Upper lobe of left lung (tissue), 6 donors: ENCODE results near the gene WDR44. TPM values are rescaled to one million over a fixed set of nuclear protein-coding genes. Genes with fewer than 3 reads are reported as not detected.
A peak's percentile ranks its signal among the peaks of the same experiment; 100 is the strongest.

ENCODE experiments used
- ATAC-seq, 2 donors: fragments of 200-7000 bp; cut with Tn5 transposase; one replicate each; pipeline ENCODE4 v1.9.1; 2022; ENCODE audit warnings: mild to moderate bottlenecking in 2 of 2, moderate library complexity in 2 of 2; ENCODE audit not compliant: low FRiP score in 2 of 2
- DNase-seq, 2 donors: peaks; one replicate each; pipeline ENCODE4 v3.0.0-alpha.2; 2019 to 2020
- H3K27ac ChIP-seq, 4 donors: fragments of 200-600 bp; sonication (generic); one replicate each; pipeline ENCODE4 v1.5.1; 2016 to 2019
- H3K27me3 ChIP-seq, 4 donors: fragments of 200-600 bp; sonication (generic); one replicate each; pipeline ENCODE4 v1.5.1; 2017 to 2019
- H3K36me3 ChIP-seq, 4 donors: fragments of 200-600 bp; sonication (generic); one replicate each; pipeline ENCODE4 v1.5.1; 2016 to 2019
- H3K4me1 ChIP-seq, 4 donors: fragments of 200-600 bp; sonication (generic); one replicate each; pipeline ENCODE4 v1.5.1; 2018 to 2019
- H3K4me3 ChIP-seq, 4 donors: fragments of 200-600 bp; sonication (generic); one replicate each; pipeline ENCODE4 v1.5.1; 2017 to 2019; ENCODE audit warnings: mild to moderate bottlenecking in 2 of 4, moderate library complexity in 1 of 4
- H3K9me3 ChIP-seq, 4 donors: fragments of 200-600 bp; sonication (generic); one replicate each; pipeline ENCODE4 v1.5.1; 2018 to 2019
- CTCF ChIP-seq, 6 experiments: fragments of 450-650 bp in 4 of 6; fragments of 200-600 bp in 2 of 6; sonication (generic) in 2 of 6; IDR thresholded peaks; one replicate each; pipeline ENCODE4 v1.5.1; 2016 to 2019; ENCODE audit warnings: antibody characterized with exemption in 6 of 6
- EP300 ChIP-seq, 4 donors: sonication (generic); formaldehyde crosslinking; IDR thresholded peaks; one replicate each; pipeline ENCODE4 v1.5.1; 2017; ENCODE audit warnings: antibody characterized with exemption in 4 of 4, control low read depth in 2 of 4
- POLR2A ChIP-seq, 4 donors: fragments of 450-650 bp; IDR thresholded peaks; one replicate each; pipeline ENCODE4 v1.5.1; 2016 to 2017; ENCODE audit warnings: antibody characterized with exemption in 4 of 4, mild to moderate bottlenecking in 2 of 4
- POLR2AphosphoS5 ChIP-seq, 2 donors: sonication (generic); formaldehyde crosslinking; IDR thresholded peaks; one replicate each; pipeline ENCODE4 v1.5.1; 2017; ENCODE audit warnings: antibody characterized with exemption in 2 of 2
- WGBS, 2 donors: methylation state at CpG; one replicate each; pipeline ENCODE4 v1.1.5; 2017 to 2018; 5-methylcytosine and 5-hydroxymethylcytosine counted together
- total RNA-seq, 6 donors: library from RNA; depleted of rRNA in 4 of 6; stranded (reverse); fragments of >200 nt in 4 of 6; gene quantifications; one replicate each; pipeline versions ENCODE4 v1.1.0 to v1.2.1, GENCODE V29; 2016 to 2021
- donor health status: DM: no; HTN: no; CAD: no; lungs with moderate emphysema.
- donor health status: DM: no; HTN: yes; CAD: no; lungs with severe emphysema.

Gene WDR44
- total RNA-seq, 6 donors from 2014 or later, result 11.8 to 22.6 (median 13.9) TPM

- ATAC-seq, result no peak
- WGBS, 2 donors, result 80 to 96% methylated on average over 1 of the region's 1 CpG
These were observed 50.2 kb downstream of the WDR44 start for GRCh38 chrX:118396113-118396512.

GRCh38 chrX:118418811-118419251 is 72.9 kb downstream of the WDR44 start:
- no peak for DNase-seq

More at GRCh38 chrX:118396113-118396512, 50.2 kb downstream of the WDR44 start:
- DNase-seq, result no peak
- Histone ChIP-seq H3K27ac (no peak overlapping the region), H3K27me3 (no peaks in the 10 kb centered on the region), H3K4me3 (no peak overlapping the region), H3K9me3 (no peaks in the 10 kb centered on the region), H3K36me3 (peaks cover 0 to 33% (median 5%) of the 10 kb centered on the region in 4 donors), H3K4me1 (no peaks in the 10 kb centered on the region)
- TF ChIP-seq POLR2AphosphoS5 (IDR thresholded peaks at IDR 0.05), result no peak
- no peak for TF ChIP-seq CTCF (IDR thresholded peaks at IDR 0.05)
- no peak for TF ChIP-seq EP300 (IDR thresholded peaks at IDR 0.05)
- TF ChIP-seq POLR2A (IDR thresholded peaks at IDR 0.05), result no peak

GRCh38 chrX:118420462-118420861 is 74.6 kb downstream of the WDR44 start:
- DNase-seq, result no peak
- peak overlapping the region in 1 of 4 donors; percentile 26 for H3K27ac ChIP-seq

More at GRCh38 chrX:118418811-118419251, 72.9 kb downstream of the WDR44 start:
- ATAC-seq, result no peak
- H3K27ac ChIP-seq, result no peak overlapping the region
- no peaks in the 10 kb centered on the region for H3K9me3 ChIP-seq
- no peaks in the 10 kb centered on the region for H3K36me3 ChIP-seq
- WGBS, 2 donors, result 67 to 100% methylated on average over 2 to 6 of the region's 6 CpGs
- peaks cover 0 to 3% (median 0%) of the 10 kb centered on the region in 4 donors for H3K4me1 ChIP-seq
- no peak overlapping the region for H3K4me3 ChIP-seq
- no peak for TF ChIP-seq EP300 (IDR thresholded peaks at IDR 0.05)
- no peak for TF ChIP-seq POLR2A (IDR thresholded peaks at IDR 0.05)
- no peak for TF ChIP-seq CTCF (IDR thresholded peaks at IDR 0.05)
- TF ChIP-seq POLR2AphosphoS5 (IDR thresholded peaks at IDR 0.05), result no peak
- H3K27me3 ChIP-seq, result no peaks in the 10 kb centered on the region

GRCh38 chrX:118423558-118423957 is 77.7 kb downstream of the WDR44 start:
- TF ChIP-seq CTCF (IDR thresholded peaks at IDR 0.05) (no peak), EP300 (IDR thresholded peaks at IDR 0.05) (no peak)
- no peak overlapping the region for H3K27ac ChIP-seq
- ATAC-seq, result no peak
- H3K36me3 ChIP-seq, result peaks cover 0 to 3% (median 0%) of the 10 kb centered on the region in 4 donors
- 85 to 89% methylated on average over 4 of the region's 4 CpGs for WGBS, 2 donors
- H3K9me3 ChIP-seq, result no peaks in the 10 kb centered on the region
- H3K4me3 ChIP-seq, result no peak overlapping the region
- no peaks in the 10 kb centered on the region for H3K27me3 ChIP-seq
- H3K4me1 ChIP-seq, result peaks cover 0 to 3% (median 0%) of the 10 kb centered on the region in 4 donors
- DNase-seq, result no peak

More at GRCh38 chrX:118420462-118420861, 74.6 kb downstream of the WDR44 start:
- H3K27me3 ChIP-seq, result no peaks in the 10 kb centered on the region
- H3K4me3 ChIP-seq, result no peak overlapping the region
- peak in 1 of 2 donors; percentile 60 for ATAC-seq
- H3K9me3 ChIP-seq, result no peaks in the 10 kb centered on the region
- 29 to 30% methylated on average over 5 of the region's 5 CpGs for WGBS, 2 donors
- H3K4me1 ChIP-seq, result peaks cover 0 to 3% (median 0%) of the 10 kb centered on the region in 4 donors
- TF ChIP-seq POLR2A (IDR thresholded peaks at IDR 0.05), result no peak
- no peak for TF ChIP-seq CTCF (IDR thresholded peaks at IDR 0.05)
- no peak for TF ChIP-seq EP300 (IDR thresholded peaks at IDR 0.05)
- TF ChIP-seq POLR2AphosphoS5 (IDR thresholded peaks at IDR 0.05), result no peak
- peaks cover 0 to 3% (median 0%) of the 10 kb centered on the region in 4 donors for H3K36me3 ChIP-seq

- TF ChIP-seq CTCF (IDR thresholded peaks at IDR 0.05), result no peak
- no peak for TF ChIP-seq POLR2A (IDR thresholded peaks at IDR 0.05)
- TF ChIP-seq POLR2AphosphoS5 (IDR thresholded peaks at IDR 0.05), result no peak
- TF ChIP-seq EP300 (IDR thresholded peaks at IDR 0.05), result no peak
- WGBS, 2 donors, result 78 to 98% methylated on average over 5 of the region's 5 CpGs
- ATAC-seq, result no peak
- DNase-seq, result no peak
- H3K4me3 ChIP-seq, result no peak overlapping the region
- H3K27me3 ChIP-seq, result no peaks in the 10 kb centered on the region
- H3K4me1 ChIP-seq, result no peaks in the 10 kb centered on the region
- no peaks in the 10 kb centered on the region for H3K9me3 ChIP-seq
- peaks cover 0 to 27% (median 5%) of the 10 kb centered on the region in 4 donors for H3K36me3 ChIP-seq
- no peak overlapping the region for H3K27ac ChIP-seq
These were observed 86.9 kb downstream of the WDR44 start for GRCh38 chrX:118432799-118433198.
